NT2/D1 (cell line): ENCODE measurements around the gene SGPP2.

Experiments used
- YY1 ChIP-seq: IDR thresholded peaks from 2 replicates; pipeline ENCODE4 v1.6.1; 2011; ENCODE audit not compliant: insufficient read length, insufficient read depth
- ZNF274 ChIP-seq: IDR thresholded peaks from 2 replicates; pipeline ENCODE4 v1.6.1; 2011; ENCODE audit warnings: mild to moderate bottlenecking, low read depth, low read length

DNA sequence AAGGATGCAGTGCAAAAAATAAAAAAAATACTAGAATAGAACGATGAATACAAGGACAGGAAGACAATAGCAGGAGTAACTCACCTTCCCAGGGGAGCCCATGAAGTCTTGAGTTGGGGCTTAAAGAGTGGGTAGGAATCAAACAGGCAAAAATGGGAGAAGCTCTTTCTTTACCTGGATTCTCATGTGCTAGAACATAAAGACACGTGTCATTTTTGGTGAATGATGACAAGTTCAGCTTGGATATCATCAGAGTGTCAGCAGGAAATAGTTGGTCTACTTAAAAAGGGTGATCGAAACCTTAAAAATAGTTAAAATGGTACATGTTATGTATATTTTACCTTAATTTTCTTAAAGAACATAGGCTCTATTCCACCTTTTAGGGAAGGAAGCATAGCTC is 5.7 kb downstream of the SGPP2 start:
- TF ChIP-seq ZNF274, result no peak
- no peak for TF ChIP-seq YY1
